ENCODE measurements around the gene UPK3A. TPM values are rescaled to one million over a fixed set of nuclear protein-coding genes. Genes with fewer than 3 reads are reported as not detected.

The UPK3A gene
- total and polyA plus RNA-seq, 10 of the 15 experiments (the other 5 are each of a cell fraction or from before 2014, with no cell fraction given) = not detected

- ChIA-PET SMC1A (ENCODE audit: uncharacterized antibody, unreplicated experiment) (no interaction called here), POLR2A (no interaction called here), RAD21 (ENCODE audit: unreplicated experiment) (no interaction called here), CTCF (interaction anchor here (1.2 kb wide), 1 partner anchor 147 kb away, joined by 3 read pairs; no protein-coding TSS in a partner anchor)
- no peaks in the 10 kb centered on the region for H4K20me1 ChIP-seq (ENCODE audit: control insufficient read depth, insufficient read depth)
- no TSS peak for BruUV-seq (replicated peaks)
- peak overlapping the region; percentile 94; the same call in 1 of the 2 replicates for H3K4me2 ChIP-seq (ENCODE audit: control insufficient read depth, insufficient read depth)
- no peak overlapping the region for H3K9ac ChIP-seq (ENCODE audit: control insufficient read depth, insufficient read depth, low read length)
- no peaks in the 10 kb centered on the region for H3K36me3 ChIP-seq (ENCODE audit: control insufficient read depth in 2 of 2, insufficient read depth in 2 of 2, low read length in 1 of 2)
- H3K27ac ChIP-seq (ENCODE audit: control insufficient read depth, insufficient read depth) = no peak overlapping the region
- TF ChIP-seq NFYB (IDR thresholded peaks at IDR 0.05; ENCODE audit: insufficient read depth, low read depth, low read length) (no peak), ZBTB4 (CRISPR knock-in tag; IDR thresholded peaks at IDR 0.05) (no peak), ATF7 (IDR thresholded peaks at IDR 0.05; ENCODE audit: low read depth) (no peak), SPI1 (IDR thresholded peaks at IDR 0.05; ENCODE audit: borderline replicate concordance, insufficient read depth, low read depth, low read length) (no peak), PAX8 (IDR thresholded peaks at IDR 0.05) (no peak), CREM (IDR thresholded peaks at IDR 0.05; ENCODE audit: low read depth) (no peak), SIX5 (IDR thresholded peaks at IDR 0.05; ENCODE audit: low read depth, low read length, severe bottlenecking) (no peak), ATF3 (IDR thresholded peaks at IDR 0.05; ENCODE audit: borderline replicate concordance, extremely low read depth, low read depth, low read length) (no peak), EED (IDR thresholded peaks at IDR 0.05; ENCODE audit: low read depth) (no peak), POLR2A (IDR thresholded peaks at IDR 0.05; ENCODE audit: low read depth, low read length) (no peak), RAD21 (IDR thresholded peaks at IDR 0.05; ENCODE audit: insufficient read depth, low read depth, low read length) (peak; percentile 32; the same call in 1 of the 2 replicates), NRF1 (conservative IDR thresholded peaks at IDR 0.05; ENCODE audit: low read depth, low read length) (no peak), ELK1 (IDR thresholded peaks at IDR 0.05; ENCODE audit: low read depth, low read length) (no peak)
- TF ChIP-seq, protein P1, sequence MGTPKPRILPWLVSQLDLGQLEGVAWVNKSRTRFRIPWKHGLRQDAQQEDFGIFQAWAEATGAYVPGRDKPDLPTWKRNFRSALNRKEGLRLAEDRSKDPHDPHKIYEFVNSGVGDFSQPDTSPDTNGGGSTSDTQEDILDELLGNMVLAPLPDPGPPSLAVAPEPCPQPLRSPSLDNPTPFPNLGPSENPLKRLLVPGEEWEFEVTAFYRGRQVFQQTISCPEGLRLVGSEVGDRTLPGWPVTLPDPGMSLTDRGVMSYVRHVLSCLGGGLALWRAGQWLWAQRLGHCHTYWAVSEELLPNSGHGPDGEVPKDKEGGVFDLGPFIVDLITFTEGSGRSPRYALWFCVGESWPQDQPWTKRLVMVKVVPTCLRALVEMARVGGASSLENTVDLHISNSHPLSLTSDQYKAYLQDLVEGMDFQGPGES (IDR thresholded peaks at IDR 0.05) = no peak
- TF ChIP-seq, protein P2, sequence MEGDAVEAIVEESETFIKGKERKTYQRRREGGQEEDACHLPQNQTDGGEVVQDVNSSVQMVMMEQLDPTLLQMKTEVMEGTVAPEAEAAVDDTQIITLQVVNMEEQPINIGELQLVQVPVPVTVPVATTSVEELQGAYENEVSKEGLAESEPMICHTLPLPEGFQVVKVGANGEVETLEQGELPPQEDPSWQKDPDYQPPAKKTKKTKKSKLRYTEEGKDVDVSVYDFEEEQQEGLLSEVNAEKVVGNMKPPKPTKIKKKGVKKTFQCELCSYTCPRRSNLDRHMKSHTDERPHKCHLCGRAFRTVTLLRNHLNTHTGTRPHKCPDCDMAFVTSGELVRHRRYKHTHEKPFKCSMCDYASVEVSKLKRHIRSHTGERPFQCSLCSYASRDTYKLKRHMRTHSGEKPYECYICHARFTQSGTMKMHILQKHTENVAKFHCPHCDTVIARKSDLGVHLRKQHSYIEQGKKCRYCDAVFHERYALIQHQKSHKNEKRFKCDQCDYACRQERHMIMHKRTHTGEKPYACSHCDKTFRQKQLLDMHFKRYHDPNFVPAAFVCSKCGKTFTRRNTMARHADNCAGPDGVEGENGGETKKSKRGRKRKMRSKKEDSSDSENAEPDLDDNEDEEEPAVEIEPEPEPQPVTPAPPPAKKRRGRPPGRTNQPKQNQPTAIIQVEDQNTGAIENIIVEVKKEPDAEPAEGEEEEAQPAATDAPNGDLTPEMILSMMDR (IDR thresholded peaks at IDR 0.05 in 2 of 3, conservative IDR thresholded peaks at IDR 0.05 in 1 of 3; ENCODE audit: control insufficient read depth in 2 of 3, extremely low read depth in 1 of 3, insufficient read depth in 1 of 3, low read depth in 3 of 3, low read length in 3 of 3) = peak in 2 of 3 experiments; percentile 9 to 20; a peak in 3 of 6 replicates
- no peaks in the 10 kb centered on the region for H3K9me3 ChIP-seq (replicated peaks; ENCODE audit: control insufficient read depth, insufficient read depth, low read length)
- no peaks in the 10 kb centered on the region for H3K79me2 ChIP-seq (ENCODE audit: control insufficient read depth, insufficient read depth, low read length)
- DNase-seq (ENCODE audit: low read depth, low spot score) = no peak
- no peak for ATAC-seq
- intact Hi-C loops (cut with micrococcal nuclease; ENCODE audit: unreplicated experiment) = no loop called here
- peaks cover 11% of the 10 kb centered on the region for H3K4me1 ChIP-seq (ENCODE audit: control insufficient read depth, insufficient read depth, low read length)
- in situ Hi-C loops (cut with MboI) = no loop called here
- H2AFZ ChIP-seq (ENCODE audit: control insufficient read depth, low read depth, low read length) = no peak overlapping the region
- WGBS (ENCODE audit: insufficient coverage, insufficient replicate concordance, low lambda C conversion rate, missing lambda C conversion rate) = 69% methylated on average over 15 of the region's 16 CpGs
- no peak overlapping the region for H3K4me3 ChIP-seq
- H3K27me3 ChIP-seq (replicated peaks in 1 of 2; ENCODE audit: control insufficient read depth in 2 of 2, insufficient read depth in 2 of 2, low read length in 1 of 2) = no peaks in the 10 kb centered on the region; a peak in 1 of 4 replicates
- FAIRE-seq = no peak
Observed at GRCh38 chr22:45285263-45286058, 712 bp downstream of the UPK3A start.
